SKM-1 (cell line): Measurements from ENCODE around the gene EPS8L1.

Source experiments
- DNase-seq: peaks from one replicate; lab custom pipeline; 2025; ENCODE audit not compliant: unreplicated experiment; lab: John Stamatoyannopoulos, UW

EPS8L1 gene

DNA sequence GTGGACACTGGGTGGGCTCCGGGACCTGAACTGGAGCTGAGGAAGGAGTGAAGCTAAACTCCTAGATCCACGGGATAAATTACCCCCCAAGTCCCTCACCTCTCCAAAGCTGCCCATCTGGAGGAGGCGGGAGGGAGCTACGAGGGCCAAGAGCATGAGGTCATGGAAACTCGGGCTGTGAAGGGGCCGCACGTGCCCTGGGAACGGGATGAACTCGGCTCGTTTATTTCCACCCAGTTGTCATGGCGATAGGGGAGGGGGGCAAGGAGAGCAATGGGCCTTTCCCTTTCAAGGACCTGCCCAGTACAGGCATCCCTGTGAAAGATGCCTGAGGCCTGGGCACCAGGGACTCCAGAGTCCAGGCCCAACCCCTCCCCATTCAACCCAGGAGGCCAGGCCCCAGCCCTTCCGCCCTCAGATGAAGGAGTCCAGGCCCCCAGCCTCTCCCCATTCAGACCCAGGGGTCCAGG is 37.9 kb downstream of the EPS8L1 start:
- no peak for DNase-seq

DNA sequence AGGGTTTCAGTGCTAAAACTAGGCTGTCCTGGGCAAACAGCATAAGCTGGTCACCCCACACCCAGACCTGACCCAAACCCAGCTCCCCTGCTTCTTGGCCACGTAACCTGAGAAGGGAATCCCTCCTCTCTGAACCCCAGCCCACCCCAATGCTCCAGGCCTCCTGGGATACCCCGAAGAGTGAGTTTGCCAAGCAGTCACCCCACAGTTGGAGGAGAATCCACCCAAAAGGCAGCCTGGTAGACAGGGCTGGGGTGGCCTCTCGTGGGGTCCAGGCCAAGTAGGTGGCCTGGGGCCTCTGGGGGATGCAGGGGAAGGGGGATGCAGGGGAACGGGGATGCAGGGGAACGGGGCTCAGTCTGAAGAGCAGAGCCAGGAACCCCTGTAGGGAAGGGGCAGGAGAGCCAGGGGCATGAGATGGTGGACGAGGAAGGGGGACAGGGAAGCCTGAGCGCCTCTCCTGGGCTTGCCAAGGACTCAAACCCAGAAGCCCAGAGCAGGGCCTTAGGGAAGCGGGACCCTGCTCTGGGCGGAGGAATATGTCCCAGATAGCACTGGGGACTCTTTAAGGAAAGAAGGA is 39.0 kb downstream of the EPS8L1 start:
- no peak for DNase-seq

GRCh38 chr19:55115446-55116065 is 39.9 kb downstream of the EPS8L1 start:
- no peak for DNase-seq

GRCh38 chr19:55116232-55116858 is 40.7 kb downstream of the EPS8L1 start:
- DNase-seq: peak; percentile 12

GRCh38 chr19:55116859-55117662 is 41.4 kb downstream of the EPS8L1 start, which contains the start of gene PPP1R12C:
TSS of gene PPP1R12C (minus strand) at chr19:55117637. CDS start at chr19:55117543, 94 bp downstream.
- no peak for DNase-seq

GRCh38 chr19:55117663-55118391 is 42.2 kb downstream of the EPS8L1 start:
- peak; percentile 77 for DNase-seq

GRCh38 chr19:55118401-55118991 is 42.8 kb downstream of the EPS8L1 start:
- no peak for DNase-seq

DNA sequence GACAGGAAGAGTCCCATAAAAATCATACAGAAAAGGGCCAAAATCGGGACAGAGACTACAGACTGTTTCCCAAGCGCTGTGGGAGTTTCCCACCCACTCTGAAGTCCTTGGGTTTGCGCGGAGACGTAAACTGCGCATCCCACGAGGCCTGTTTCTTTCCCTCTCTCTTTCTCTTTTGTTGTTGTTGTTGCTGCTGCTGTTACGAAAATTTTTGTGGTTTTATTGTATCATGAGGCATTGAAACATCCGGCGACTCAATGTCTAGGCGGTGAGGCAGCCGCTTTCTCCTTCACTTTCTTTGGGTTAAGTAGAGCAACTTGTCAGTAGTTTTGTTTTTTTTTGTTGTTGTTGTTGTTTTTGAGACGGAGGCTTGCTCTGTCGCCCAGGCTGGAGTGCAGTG is 43.4 kb downstream of the EPS8L1 start:
- DNase-seq: no peak

GRCh38 chr19:55131421-55131820 is 55.8 kb downstream of the EPS8L1 start:
- DNase-seq: no peak

GRCh38 chr19:55132453-55133129 is 56.9 kb downstream of the EPS8L1 start:
- DNase-seq: no peak

DNA sequence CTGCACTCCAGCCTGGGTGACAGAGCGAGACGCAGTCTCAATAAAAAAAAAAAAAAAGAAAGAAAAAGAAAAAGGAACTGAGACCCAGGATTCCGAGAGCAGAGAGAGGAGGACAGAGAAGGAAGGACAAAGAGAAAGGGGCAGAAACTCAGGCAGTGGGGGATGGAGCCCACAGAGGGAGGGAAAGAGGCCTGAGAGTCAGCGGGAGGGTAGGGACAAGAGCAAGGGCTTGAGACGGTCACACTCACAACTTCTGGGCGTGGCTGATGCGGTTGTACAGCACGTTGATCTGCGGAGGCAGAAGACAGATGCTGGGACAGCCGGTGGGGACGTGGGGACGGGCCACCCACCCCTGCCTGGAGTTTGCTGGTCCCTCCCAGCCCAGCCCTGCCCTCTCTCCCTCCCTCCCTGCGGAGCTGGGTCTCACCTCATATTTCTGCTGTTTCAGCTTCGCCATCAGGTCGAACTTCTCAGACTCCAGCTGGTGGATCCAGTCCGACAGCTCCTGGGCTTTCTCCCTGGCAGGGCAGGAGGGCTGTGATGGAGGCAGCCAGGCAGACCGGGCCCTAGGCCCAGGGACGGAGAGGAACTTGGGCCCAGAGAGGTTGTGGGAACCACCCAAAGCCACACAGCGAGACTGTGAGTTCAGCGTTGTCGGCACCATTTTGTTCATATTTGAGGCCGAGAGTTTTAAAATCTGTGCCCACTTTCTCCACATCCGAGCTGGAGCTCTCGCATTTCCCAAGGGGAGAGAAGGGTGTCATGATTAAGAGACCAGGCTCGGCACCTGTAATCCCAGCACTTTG is 58.2 kb downstream of the EPS8L1 start:
- no peak for DNase-seq

DNA sequence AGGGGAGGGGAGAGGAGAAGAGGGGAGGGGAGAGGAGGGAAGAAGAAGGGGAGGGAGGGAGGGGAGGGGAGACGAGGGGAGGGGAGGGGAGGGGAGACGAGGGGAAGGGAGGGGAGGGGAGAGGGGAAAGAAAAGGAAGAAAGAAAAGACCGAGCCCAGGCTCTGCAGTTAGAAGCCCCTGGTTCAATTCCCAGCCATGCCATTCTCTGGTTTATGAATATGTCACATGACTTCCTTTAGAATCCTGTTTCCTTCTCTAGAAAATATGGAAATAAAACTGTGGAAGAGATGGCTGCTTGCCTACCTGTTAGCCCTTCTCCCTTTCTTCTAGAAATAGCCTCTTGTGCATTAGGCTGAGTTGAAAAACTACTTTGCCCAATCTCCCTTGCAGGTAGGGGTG is 59.1 kb downstream of the EPS8L1 start:
- DNase-seq: no peak

DNA sequence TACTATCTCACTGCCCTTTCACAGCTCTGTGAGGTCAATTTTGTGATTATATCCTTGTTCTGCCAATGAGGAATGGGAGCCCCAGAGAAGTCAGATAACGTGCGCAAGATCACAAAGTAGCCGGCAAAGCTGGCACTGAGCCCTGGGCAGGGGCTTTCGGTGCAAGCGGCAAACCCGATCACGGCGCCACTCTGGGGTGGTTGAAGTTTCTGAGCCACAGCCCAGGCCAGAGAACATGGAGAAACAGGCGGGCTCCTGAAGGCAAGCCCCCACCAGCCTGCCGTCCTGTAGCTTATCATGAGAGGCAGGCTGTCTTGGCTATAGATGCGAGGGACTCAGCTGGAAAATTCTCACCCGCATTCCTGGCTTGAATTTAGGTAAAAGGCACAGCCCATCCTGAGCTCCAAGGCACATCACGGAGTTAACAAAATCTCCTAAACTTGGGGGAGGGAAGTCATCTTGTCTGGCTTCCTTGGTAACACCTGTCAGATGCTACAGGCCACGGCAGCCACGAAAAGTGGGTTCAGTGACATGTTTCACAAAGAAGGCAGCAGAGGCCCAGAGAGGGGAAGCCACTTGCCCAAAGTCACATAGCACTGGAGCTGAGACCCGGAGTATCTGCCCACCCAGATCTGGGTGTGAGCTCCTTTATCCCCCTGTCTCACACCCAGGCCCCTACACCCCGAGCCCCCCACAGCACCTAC is 60.9 kb downstream of the EPS8L1 start:
- DNase-seq: no peak
